Stomach (tissue), 4 donors: ENCODE data around the gene SPINK4.

Experiments used
- EP300 ChIP-seq: sonication (generic); formaldehyde crosslinking; IDR thresholded peaks from one replicate; pipeline ENCODE4 v1.6.1; 2017; ENCODE audit warnings: antibody characterized with exemption
- POLR2A ChIP-seq, 4 donors: fragments of 450-650 bp; IDR thresholded peaks; one replicate each; pipeline ENCODE4 v1.6.1; 2016; ENCODE audit warnings: antibody characterized with exemption in 4 of 4, control low read depth in 2 of 4, mild to moderate bottlenecking in 1 of 4, moderate library complexity in 1 of 4
- POLR2AphosphoS5 ChIP-seq, 3 donors: sonication (generic); formaldehyde crosslinking; IDR thresholded peaks; one replicate each; pipeline ENCODE4 v1.6.1; 2016; ENCODE audit warnings: antibody characterized with exemption in 3 of 3
- TF ChIP-seq, protein P1 (sequence below), 7 experiments: fragments of 450-650 bp in 4 of 7; fragments of 200-600 bp in 3 of 7; sonication (generic) in 3 of 7; IDR thresholded peaks; one replicate each; pipeline ENCODE4 v1.5.1; 2016 to 2019; ENCODE audit warnings: antibody characterized with exemption in 7 of 7, control low read depth in 2 of 7, mild to moderate bottlenecking in 1 of 7

- TF ChIP-seq POLR2AphosphoS5 (IDR thresholded peaks at IDR 0.05), result no peak
- no peak for TF ChIP-seq POLR2A (IDR thresholded peaks at IDR 0.05)
- no peak for TF ChIP-seq EP300
- TF ChIP-seq, protein P1, sequence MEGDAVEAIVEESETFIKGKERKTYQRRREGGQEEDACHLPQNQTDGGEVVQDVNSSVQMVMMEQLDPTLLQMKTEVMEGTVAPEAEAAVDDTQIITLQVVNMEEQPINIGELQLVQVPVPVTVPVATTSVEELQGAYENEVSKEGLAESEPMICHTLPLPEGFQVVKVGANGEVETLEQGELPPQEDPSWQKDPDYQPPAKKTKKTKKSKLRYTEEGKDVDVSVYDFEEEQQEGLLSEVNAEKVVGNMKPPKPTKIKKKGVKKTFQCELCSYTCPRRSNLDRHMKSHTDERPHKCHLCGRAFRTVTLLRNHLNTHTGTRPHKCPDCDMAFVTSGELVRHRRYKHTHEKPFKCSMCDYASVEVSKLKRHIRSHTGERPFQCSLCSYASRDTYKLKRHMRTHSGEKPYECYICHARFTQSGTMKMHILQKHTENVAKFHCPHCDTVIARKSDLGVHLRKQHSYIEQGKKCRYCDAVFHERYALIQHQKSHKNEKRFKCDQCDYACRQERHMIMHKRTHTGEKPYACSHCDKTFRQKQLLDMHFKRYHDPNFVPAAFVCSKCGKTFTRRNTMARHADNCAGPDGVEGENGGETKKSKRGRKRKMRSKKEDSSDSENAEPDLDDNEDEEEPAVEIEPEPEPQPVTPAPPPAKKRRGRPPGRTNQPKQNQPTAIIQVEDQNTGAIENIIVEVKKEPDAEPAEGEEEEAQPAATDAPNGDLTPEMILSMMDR (IDR thresholded peaks at IDR 0.05), result no peak
Observed at GRCh38 chr9:33231623-33231942, 8.4 kb upstream of the SPINK4 start.
